IMR-90 (cell line): ENCODE measurements around the gene BRD4. TPM values are rescaled to one million over a fixed set of nuclear protein-coding genes. Genes with fewer than 3 reads are reported as not detected.

Source experiments
- ATAC-seq: fragments of 200-7000 bp; cut with Tn5 transposase; 2 replicates; pipeline ENCODE4 v1.9.1; 2020; ENCODE audit warnings: low read depth, mild to moderate bottlenecking, moderate library complexity
- BruUV-seq: library from RNA; stranded (reverse); fragments of 400-500 nt; replicated peaks from 2 replicates; lab custom pipeline; 2021; lab: Mats Ljungman, UMichigan
- CTCF ChIA-PET: fragments of 300-600 bp; formaldehyde crosslinking; extraction: SDS; loops from one replicate; lab custom pipeline; 2021; ENCODE audit warnings: antibody characterized with exemption; lab: Yijun Ruan, JAX
- POLR2A ChIA-PET: fragments of 300-600 bp; sonication (Branson Sonifier 250); formaldehyde crosslinking; loops from one replicate; lab custom pipeline; 2022; ENCODE audit warnings: antibody characterized with exemption; ENCODE audit not compliant: unreplicated experiment; lab: Charles Lee
- DNase-seq: peaks from one replicate; pipeline ENCODE4 v3.0.0; 2013
- H2AFZ ChIP-seq: replicated peaks from 2 replicates; pipeline ENCODE3; 2013; ENCODE audit warnings: low read length, mild to moderate bottlenecking; ENCODE audit not compliant: poor library complexity
- H2AK5ac ChIP-seq: 2 replicates; pipeline ENCODE4 v1.6.1; 2013; ENCODE audit warnings: low read depth, low read length, inconsistent platforms
- H2AK9ac ChIP-seq: replicated peaks from 2 replicates; pipeline ENCODE3; 2013; ENCODE audit warnings: mild to moderate bottlenecking, low read depth, low read length, moderate library complexity; ENCODE audit not compliant: poor library complexity
- H2BK120ac ChIP-seq: 2 replicates; pipeline ENCODE4 v1.6.1; 2013; ENCODE audit warnings: low read depth, low read length, inconsistent platforms
- H2BK15ac ChIP-seq: 3 replicates; pipeline ENCODE4 v1.6.1; 2013; ENCODE audit warnings: low read depth, low read length, inconsistent platforms
- H2BK20ac ChIP-seq: 2 replicates; pipeline ENCODE4 v1.6.1; 2013; ENCODE audit warnings: low read depth, mild to moderate bottlenecking, inconsistent platforms, low read length, moderate library complexity
- H2BK5ac ChIP-seq: 2 replicates; pipeline ENCODE4 v1.6.1; 2013; ENCODE audit warnings: mild to moderate bottlenecking, low read depth, low read length, inconsistent platforms; ENCODE audit not compliant: poor library complexity, severe bottlenecking
- H3K14ac ChIP-seq: replicated peaks from 2 replicates; pipeline ENCODE4 v1.6.1; 2013; ENCODE audit warnings: low read depth, low read length, inconsistent platforms
- H3K18ac ChIP-seq: 2 replicates; pipeline ENCODE4 v1.6.1; 2013; ENCODE audit warnings: low read depth, low read length, control low read depth
- H3K23ac ChIP-seq: 2 replicates; pipeline ENCODE4 v1.6.1; 2013; ENCODE audit warnings: low read depth, low read length, inconsistent platforms
- H3K27ac ChIP-seq: 2 replicates; pipeline ENCODE4 v1.5.1; 2013; ENCODE audit warnings: mild to moderate bottlenecking, control low read depth, low read length; ENCODE audit not compliant: insufficient read depth
- H3K27me3 ChIP-seq: 2 replicates; pipeline ENCODE4 v1.6.1; 2013; ENCODE audit warnings: low read length; ENCODE audit not compliant: control insufficient read depth, insufficient read depth
- H3K36me3 ChIP-seq: 2 replicates; pipeline ENCODE4 v1.6.1; 2013; ENCODE audit warnings: low read length, mixed read lengths; ENCODE audit not compliant: control insufficient read depth, insufficient read depth
- H3K4ac ChIP-seq: 2 replicates; pipeline ENCODE4 v1.6.1; 2013; ENCODE audit warnings: low read depth, low read length, inconsistent platforms
- H3K4me1 ChIP-seq: 2 replicates; pipeline ENCODE4 v1.6.1; 2013; ENCODE audit warnings: low read length, mixed read lengths; ENCODE audit not compliant: control insufficient read depth, insufficient read depth
- H3K4me2 ChIP-seq: 2 replicates; pipeline ENCODE4 v1.6.1; 2013; ENCODE audit warnings: low read depth, mild to moderate bottlenecking, control low read depth, low read length, moderate library complexity
- H3K4me3 ChIP-seq: 2 replicates; pipeline ENCODE4 v1.5.1; 2013; ENCODE audit warnings: low read depth, mild to moderate bottlenecking, control low read depth, low read length, moderate library complexity; ENCODE audit not compliant: insufficient read depth
- H3K56ac ChIP-seq: 2 replicates; pipeline ENCODE4 v1.6.1; 2013; ENCODE audit warnings: low read length, inconsistent platforms; ENCODE audit not compliant: insufficient read depth; ENCODE audit errors: extremely low read depth
- H3K79me1 ChIP-seq, 2 experiments: 2 replicates each; pipeline ENCODE4 v1.6.1; 2013; ENCODE audit warnings: low read length in 2 of 2, inconsistent platforms in 1 of 2, low read depth in 1 of 2
- H3K9ac ChIP-seq: 2 replicates; pipeline ENCODE4 v1.6.1; 2013; ENCODE audit warnings: low read depth, low read length, control low read depth
- H3K9me1 ChIP-seq: 2 replicates; pipeline ENCODE4 v1.6.1; 2013; ENCODE audit warnings: low read length, inconsistent platforms; ENCODE audit not compliant: insufficient read depth
- H3K9me3 ChIP-seq: 2 replicates; pipeline ENCODE4 v1.6.1; 2013; ENCODE audit warnings: low read length; ENCODE audit not compliant: control insufficient read depth, insufficient read depth
- H4K20me1 ChIP-seq: 2 replicates; pipeline ENCODE4 v1.6.1; 2013; ENCODE audit warnings: low read length, inconsistent platforms; ENCODE audit not compliant: insufficient read depth
- H4K5ac ChIP-seq: 2 replicates; pipeline ENCODE4 v1.6.1; 2013; ENCODE audit warnings: mild to moderate bottlenecking, low read depth, low read length, control low read depth
- H4K8ac ChIP-seq, 2 experiments: 2 replicates each; pipeline ENCODE4 v1.6.1; 2013; ENCODE audit warnings: low read depth in 2 of 2, low read length in 2 of 2, control low read depth in 1 of 2, inconsistent platforms in 1 of 2
- H4K91ac ChIP-seq: 2 replicates; pipeline ENCODE4 v1.6.1; 2013; ENCODE audit warnings: low read depth, low read length, inconsistent platforms; ENCODE audit not compliant: insufficient read depth
- BHLHE40 ChIP-seq: fragments of 150-350 bp; IDR thresholded peaks from 2 replicates; pipeline ENCODE4 v1.6.1; 2016; ENCODE audit warnings: mild to moderate bottlenecking, low read depth, low read length
- CEBPB ChIP-seq: IDR thresholded peaks from 2 replicates; pipeline ENCODE4 v1.6.1; 2012; ENCODE audit warnings: low read depth, low read length, improper control_type of control experiment
- CTCF ChIP-seq: conservative IDR thresholded peaks from 2 replicates; pipeline ENCODE4 v1.5.1; 2012; ENCODE audit warnings: mild to moderate bottlenecking, low read depth, low read length, improper control_type of control experiment
- FOS ChIP-seq: fragments of 150-350 bp; IDR thresholded peaks from 2 replicates; pipeline ENCODE4 v1.6.1; 2016; ENCODE audit warnings: low read depth, low read length
- MAFK ChIP-seq: IDR thresholded peaks from 2 replicates; pipeline ENCODE4 v1.6.1; 2012; ENCODE audit warnings: low read depth, low read length, improper control_type of control experiment
- MXI1 ChIP-seq: IDR thresholded peaks from 2 replicates; pipeline ENCODE4 v1.6.1; 2012; ENCODE audit warnings: low read depth, mild to moderate bottlenecking, low read length, moderate library complexity, borderline replicate concordance
- NFE2L2 ChIP-seq: fragments of 150-350 bp; IDR thresholded peaks from 2 replicates; pipeline ENCODE4 v1.6.1; 2016; ENCODE audit warnings: low read depth, mild to moderate bottlenecking, low read length
- POLR2A ChIP-seq: IDR thresholded peaks from 2 replicates; pipeline ENCODE4 v1.6.1; 2012; ENCODE audit warnings: mild to moderate bottlenecking, low read depth, low read length
- RAD21 ChIP-seq: IDR thresholded peaks from 2 replicates; pipeline ENCODE4 v1.6.1; 2012; ENCODE audit warnings: low read length, improper control_type of control experiment
- RCOR1 ChIP-seq: IDR thresholded peaks from 2 replicates; pipeline ENCODE4 v1.6.1; 2012; ENCODE audit warnings: mild to moderate bottlenecking, low read length, improper control_type of control experiment; ENCODE audit not compliant: insufficient replicate concordance
- RFX5 ChIP-seq: IDR thresholded peaks from 2 replicates; pipeline ENCODE4 v1.8.0; 2012; ENCODE audit warnings: low read depth, mild to moderate bottlenecking, low read length, moderate library complexity
- USF2 ChIP-seq: fragments of 150-350 bp; IDR thresholded peaks from 2 replicates; pipeline ENCODE4 v1.6.1; 2017; ENCODE audit warnings: mild to moderate bottlenecking, antibody characterized with exemption, low read length, low read depth
- WGBS, 2 experiments: methylation state at CpG; one replicate each; pipeline versions ENCODE4 v1.1.5 to v1.1.7; 2013; ENCODE audit warnings: missing lambda C conversion rate in 2 of 2; ENCODE audit not compliant: insufficient read length in 1 of 2; ENCODE audit errors: extremely low coverage in 2 of 2; 5-methylcytosine and 5-hydroxymethylcytosine counted together
- dilution Hi-C: fragments of 300-500 bp; cut with HindIII; formaldehyde crosslinking; loops from one replicate; pipeline ENCODE4 v1.14.3; 2018; ENCODE audit warnings: low sequenced_read_pairs; ENCODE audit not compliant: unreplicated experiment
- in situ Hi-C: fragments of 300-500 bp; cut with MboI; formaldehyde crosslinking; loops from 3 replicates; pipeline ENCODE4 v1.14.3; 2019; ENCODE audit warnings: low sequenced_read_pairs, inconsistent platforms, mixed read lengths
- intact Hi-C: fragments of 100-400 bp; cut with micrococcal nuclease; formaldehyde crosslinking; loops from 2 replicates; pipeline ENCODE4 v1.10.0; 2022
- polyA plus RNA-seq, 3 experiments: library from polyadenylated mRNA; depleted of rRNA; stranded (reverse); fragments of >200 nt; gene quantifications; 2 replicates each; pipeline ENCODE4 v1.2.3, GENCODE V29; 2012; ENCODE audit warnings: low replicate concordance in 1 of 3
- total RNA-seq: library from RNA; depleted of rRNA; stranded (reverse); fragments of >200 nt; gene quantifications from 2 replicates; pipeline ENCODE4 v1.2.3, GENCODE V29; 2012

The BRD4 gene
- total and polyA plus RNA-seq, 2 of the 4 experiments (the other 2 are of a cell fraction): 7.0 to 21.1 TPM

- WGBS, 2 experiments: no CpG with 5 or more reads among the region's 1 CpG
- no peaks in the 10 kb centered on the region for H3K27me3 ChIP-seq
- intact Hi-C loops (loop anchor here (5.0 kb wide), 3 partner anchors 53 to 143 kb away; partner anchors contain the start of genes AKAP8 and SYDE1), dilution Hi-C loops (no loop called here), in situ Hi-C loops (loop anchor here (10.0 kb wide), 1 partner anchor 136 kb away; no protein-coding TSS in a partner anchor)
- H2AK5ac ChIP-seq: peak overlapping the region; percentile 99
- TF ChIP-seq BHLHE40 (no peak), MXI1 (no peak), USF2 (no peak), RCOR1 (no peak), NFE2L2 (no peak), RAD21 (no peak), MAFK (no peak), CEBPB (no peak), CTCF (no peak), FOS (no peak), RFX5 (no peak), POLR2A (no peak)
- H3K9ac ChIP-seq: peak overlapping the region; percentile 65
- no TSS peak for BruUV-seq
- peaks cover 37% of the 10 kb centered on the region for H3K9me1 ChIP-seq
- peaks cover 28 to 94% of the 10 kb centered on the region in 2 experiments for H3K79me1 ChIP-seq
- H3K27ac ChIP-seq: peak overlapping the region; percentile 91
- peak overlapping the region; percentile 88 for H2BK20ac ChIP-seq
- peak overlapping the region; percentile 65 for H3K18ac ChIP-seq
- peak overlapping the region; percentile 26; the same call in 1 of the 2 replicates for H4K5ac ChIP-seq
- peak overlapping the region; percentile 59 for H3K4me2 ChIP-seq
- H2BK15ac ChIP-seq: peak overlapping the region; percentile 99; the same call in 2 of the 3 replicates
- no peak for DNase-seq
- peak overlapping the region; percentile 93 to 99 for H4K8ac ChIP-seq
- POLR2A ChIA-PET: no interaction called here
- H4K91ac ChIP-seq: peak overlapping the region; percentile 100
- peak overlapping the region; percentile 91 for H3K14ac ChIP-seq
- H3K4me3 ChIP-seq: no peak overlapping the region
- peak overlapping the region; percentile 98 for H2BK5ac ChIP-seq
- H3K56ac ChIP-seq: peak overlapping the region; percentile 93
- CTCF ChIA-PET: interaction anchor here (2.0 kb wide), 1 partner anchor 10 kb away, joined by 5 read pairs; no protein-coding TSS in a partner anchor
- peak overlapping the region; percentile 100 for H3K4ac ChIP-seq
- ATAC-seq: no peak
- H4K20me1 ChIP-seq: peaks cover 86% of the 10 kb centered on the region
- peak overlapping the region; percentile 97 for H3K23ac ChIP-seq
- peak overlapping the region; percentile 99 for H2AK9ac ChIP-seq
- peaks cover 53% of the 10 kb centered on the region for H3K36me3 ChIP-seq
- peak overlapping the region; percentile 73 for H2AFZ ChIP-seq
- no peaks in the 10 kb centered on the region for H3K9me3 ChIP-seq
- peak overlapping the region; percentile 87 for H2BK120ac ChIP-seq
- H3K4me1 ChIP-seq: peaks cover 50% of the 10 kb centered on the region
Measured at GRCh38 chr19:15250640-15250993, 81.7 kb downstream of the BRD4 start.
